ENCODE measurements around the gene ZMYM5.

- TF ChIP-seq, protein P1, sequence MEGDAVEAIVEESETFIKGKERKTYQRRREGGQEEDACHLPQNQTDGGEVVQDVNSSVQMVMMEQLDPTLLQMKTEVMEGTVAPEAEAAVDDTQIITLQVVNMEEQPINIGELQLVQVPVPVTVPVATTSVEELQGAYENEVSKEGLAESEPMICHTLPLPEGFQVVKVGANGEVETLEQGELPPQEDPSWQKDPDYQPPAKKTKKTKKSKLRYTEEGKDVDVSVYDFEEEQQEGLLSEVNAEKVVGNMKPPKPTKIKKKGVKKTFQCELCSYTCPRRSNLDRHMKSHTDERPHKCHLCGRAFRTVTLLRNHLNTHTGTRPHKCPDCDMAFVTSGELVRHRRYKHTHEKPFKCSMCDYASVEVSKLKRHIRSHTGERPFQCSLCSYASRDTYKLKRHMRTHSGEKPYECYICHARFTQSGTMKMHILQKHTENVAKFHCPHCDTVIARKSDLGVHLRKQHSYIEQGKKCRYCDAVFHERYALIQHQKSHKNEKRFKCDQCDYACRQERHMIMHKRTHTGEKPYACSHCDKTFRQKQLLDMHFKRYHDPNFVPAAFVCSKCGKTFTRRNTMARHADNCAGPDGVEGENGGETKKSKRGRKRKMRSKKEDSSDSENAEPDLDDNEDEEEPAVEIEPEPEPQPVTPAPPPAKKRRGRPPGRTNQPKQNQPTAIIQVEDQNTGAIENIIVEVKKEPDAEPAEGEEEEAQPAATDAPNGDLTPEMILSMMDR (IDR thresholded peaks at IDR 0.05), result no peak
- TF ChIP-seq POLR2A (IDR thresholded peaks at IDR 0.05), result no peak
These were observed 46.3 kb downstream of the ZMYM5 start for GRCh38 chr13:19817106-19817505.

Measured in suprapubic skin (tissue), 3 donors.